EL (cell line): Measurements from ENCODE around the gene LMOD3.

ENCODE experiments used
- DNase-seq: peaks from one replicate; pipeline ENCODE4 v3.0.0-alpha.2; 2016

Gene LMOD3

DNA sequence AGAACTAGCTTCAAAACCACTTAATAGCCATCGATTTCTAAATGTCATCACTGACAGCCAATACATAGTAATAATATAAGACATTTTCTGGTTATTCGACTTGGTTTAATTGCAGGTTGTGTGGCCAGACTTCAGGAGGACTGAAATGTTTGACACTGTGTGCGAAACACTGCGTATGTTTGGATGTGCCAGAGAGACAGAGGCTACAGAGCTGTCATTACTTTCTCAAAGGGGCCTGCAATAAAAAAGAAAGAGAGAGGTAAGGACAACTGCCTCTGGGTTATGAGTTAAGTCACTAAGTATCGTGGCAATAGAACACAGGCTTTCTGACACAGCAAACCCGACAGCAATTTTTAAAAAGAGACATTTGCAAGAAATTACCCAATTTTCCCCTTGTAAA is 882 bp downstream of the LMOD3 start:
- DNase-seq = no peak

DNA sequence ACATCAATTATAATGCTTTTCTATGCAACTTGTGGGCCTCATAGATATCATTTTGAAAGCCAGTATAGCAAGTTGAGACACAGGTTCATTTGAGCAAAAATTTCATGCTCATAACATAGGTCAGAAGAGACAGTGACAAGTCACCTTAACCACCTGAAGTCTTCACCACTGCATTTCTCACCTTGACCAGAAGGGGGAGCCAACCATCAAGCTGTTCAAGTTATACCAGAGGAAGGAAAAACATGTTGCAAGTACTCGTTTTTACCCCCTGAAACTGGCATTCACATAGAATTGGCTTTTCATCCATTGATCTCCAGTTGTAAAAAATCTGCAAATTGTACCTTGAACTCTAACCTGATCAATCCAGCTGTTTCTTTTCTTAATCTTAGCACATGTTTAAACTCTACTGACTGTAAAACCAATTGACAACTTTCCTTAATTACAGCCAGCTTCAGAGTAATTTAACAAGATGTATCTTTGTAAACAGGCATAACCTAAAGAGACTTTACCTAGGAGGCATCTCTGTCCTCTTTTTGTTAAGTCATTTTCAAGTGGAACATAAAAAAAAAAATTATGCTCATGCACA is 1.4 kb downstream of the LMOD3 start:
- peak; percentile 66 for DNase-seq

DNA sequence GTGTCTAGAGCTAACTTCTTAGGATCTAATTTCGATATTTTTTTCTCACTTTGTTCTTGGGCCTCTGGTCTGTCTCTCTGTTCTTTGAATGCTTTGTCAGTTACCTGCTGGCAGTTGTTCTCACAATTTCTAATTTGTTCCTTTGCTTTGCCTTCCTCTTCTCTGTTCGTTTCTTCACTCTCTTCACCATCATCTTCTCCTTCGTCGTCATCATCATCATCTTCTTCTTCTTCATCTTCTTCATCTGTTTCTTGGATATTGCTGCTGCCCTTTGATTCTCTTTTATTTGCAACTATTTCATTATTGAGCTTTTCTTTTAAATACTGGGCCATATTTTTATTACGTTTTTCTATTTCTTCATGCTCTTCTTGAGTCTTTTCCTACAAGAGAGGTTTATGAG is 2.7 kb downstream of the LMOD3 start:
- no peak for DNase-seq

DNA sequence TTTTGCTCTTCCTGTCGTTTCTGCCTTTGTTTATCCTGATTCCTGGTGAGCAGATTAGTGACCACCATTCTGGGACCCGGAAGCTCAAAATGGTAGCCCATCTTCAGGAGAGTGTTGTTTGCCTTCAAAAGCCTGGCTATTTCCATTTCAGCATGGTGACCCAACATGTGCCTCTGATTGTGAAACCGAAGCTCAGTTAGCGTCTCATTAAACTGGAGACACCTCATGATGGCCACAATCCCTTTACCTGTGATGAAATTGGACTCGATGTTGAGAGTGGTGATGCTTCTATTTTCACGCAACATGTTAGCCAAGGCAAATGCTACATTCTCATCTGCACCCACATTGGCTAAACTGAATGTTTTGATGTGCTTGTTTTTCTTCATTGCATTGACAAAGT is 3.3 kb downstream of the LMOD3 start:
- DNase-seq = no peak

DNA sequence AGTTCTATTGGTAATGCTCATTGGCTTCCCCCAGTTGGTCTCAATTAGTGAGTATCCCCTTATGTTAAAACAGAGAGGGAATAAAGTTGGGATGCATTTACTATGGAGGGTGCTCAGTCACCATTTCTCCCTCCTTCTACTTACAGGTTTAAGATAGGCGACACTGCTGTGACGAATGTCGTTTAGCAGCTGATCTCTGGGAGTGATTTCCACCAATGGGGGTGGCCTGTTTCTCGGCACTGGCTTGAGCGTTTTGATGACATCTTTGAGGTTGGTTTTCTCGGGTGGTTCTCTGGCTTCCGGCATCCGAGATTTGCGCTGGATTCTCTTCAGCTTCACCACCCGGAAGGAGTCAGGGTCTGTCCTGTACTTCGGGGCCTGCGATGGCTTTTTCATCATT is 3.8 kb downstream of the LMOD3 start:
- no peak for DNase-seq

DNA sequence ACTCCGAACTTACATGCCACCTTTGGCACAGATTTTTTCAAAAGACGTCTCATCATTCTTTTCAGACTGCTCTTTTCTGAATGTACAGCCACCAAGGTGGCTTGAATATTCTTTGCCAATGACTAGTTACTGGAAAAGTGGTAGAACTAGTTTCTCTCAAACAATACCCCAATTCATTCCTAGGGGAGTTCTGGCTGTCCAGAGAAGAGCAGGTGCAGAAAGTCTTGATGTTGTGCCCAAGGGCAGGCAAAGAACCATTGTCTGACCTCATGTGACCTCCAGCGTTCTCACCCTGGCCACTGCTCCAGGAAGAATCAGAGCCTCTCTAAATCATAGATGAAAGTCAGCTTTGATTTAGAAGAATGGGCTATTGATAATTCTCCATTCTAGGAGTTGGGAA is 5.5 kb downstream of the LMOD3 start:
- no peak for DNase-seq

DNA sequence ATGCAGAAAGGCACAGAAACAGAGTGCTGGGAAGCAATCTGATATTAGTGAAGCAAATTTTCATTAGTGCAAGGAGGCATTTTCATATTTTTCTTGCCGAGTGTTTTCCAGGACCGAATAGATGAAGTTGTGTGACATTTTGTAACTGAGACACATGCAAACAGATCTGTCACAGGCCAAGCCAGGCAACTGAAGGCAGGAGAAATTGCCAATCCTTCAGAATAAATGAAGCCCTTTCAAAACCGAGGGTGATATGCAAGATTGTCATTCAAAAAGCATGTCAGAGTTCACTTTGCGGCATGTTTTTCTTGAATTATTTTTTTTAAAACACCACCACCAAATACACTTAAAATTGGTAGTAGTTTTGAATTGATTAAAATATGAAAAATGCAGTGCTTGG is 6.2 kb downstream of the LMOD3 start:
- no peak for DNase-seq

DNA sequence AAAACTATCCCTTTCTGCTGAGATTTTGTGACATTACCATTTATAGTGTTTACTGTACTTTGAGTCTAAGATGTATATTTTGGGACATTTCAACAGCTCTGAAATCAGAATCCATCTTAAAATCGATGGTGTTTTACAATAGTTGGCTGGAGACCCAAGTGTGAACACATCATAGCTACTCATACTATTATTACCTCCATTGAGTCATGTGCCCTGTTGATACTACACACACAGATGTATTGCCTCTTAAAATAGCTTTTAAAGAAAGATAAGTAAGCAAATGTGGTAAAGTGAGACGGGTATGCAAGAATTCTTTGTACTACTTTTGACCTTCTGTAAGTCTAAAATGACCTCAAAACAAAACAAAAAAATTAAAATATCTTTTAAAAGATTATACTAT is 6.7 kb downstream of the LMOD3 start:
- no peak for DNase-seq

DNA sequence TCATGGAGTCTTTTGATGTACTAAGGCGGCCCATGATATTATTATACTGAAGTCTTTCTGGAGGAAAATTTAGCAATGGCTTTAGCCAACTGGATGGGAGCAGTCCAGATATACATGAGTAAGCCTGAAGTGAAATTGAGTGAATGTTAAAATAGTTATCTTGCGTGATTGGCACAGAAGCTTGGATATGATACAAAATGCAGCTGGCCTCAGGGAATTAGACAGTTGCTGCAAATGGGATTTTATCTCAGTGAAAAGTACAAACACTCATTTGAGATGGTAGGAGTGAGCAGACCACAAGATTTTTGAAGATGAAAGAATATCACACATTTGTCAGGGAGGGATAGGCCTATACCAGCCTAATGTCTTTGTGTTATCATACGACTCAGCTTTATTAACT is 8.9 kb downstream of the LMOD3 start:
- no peak for DNase-seq

DNA sequence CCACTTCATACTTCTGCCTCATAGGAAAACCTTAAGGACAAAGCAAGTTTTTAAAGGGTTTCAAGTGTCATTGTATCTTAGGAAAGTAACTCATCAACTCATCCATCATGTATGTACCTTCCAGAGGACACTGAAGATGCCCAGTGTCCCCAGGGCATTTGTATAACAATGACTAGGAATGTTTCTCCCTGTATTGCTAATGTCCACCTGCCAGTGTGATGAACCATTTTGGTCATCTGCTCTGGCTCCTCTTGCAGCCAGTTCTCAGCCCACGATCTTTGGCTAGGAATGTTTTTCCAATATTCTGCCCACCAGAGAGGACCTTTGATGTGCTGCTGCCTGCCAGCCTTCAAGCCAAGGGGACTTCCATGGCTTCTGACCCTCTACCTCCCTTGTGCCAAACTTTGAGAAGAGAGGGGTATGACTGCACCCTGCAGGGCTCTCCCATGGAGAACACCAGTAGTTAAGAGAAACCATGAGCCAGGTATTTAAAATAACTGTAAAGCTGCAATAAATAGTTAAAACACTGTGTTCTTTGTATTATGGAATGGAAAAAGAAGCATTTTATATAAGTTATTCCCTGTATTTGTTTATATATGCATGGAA is 11.4 kb downstream of the LMOD3 start:
- DNase-seq = no peak

DNA sequence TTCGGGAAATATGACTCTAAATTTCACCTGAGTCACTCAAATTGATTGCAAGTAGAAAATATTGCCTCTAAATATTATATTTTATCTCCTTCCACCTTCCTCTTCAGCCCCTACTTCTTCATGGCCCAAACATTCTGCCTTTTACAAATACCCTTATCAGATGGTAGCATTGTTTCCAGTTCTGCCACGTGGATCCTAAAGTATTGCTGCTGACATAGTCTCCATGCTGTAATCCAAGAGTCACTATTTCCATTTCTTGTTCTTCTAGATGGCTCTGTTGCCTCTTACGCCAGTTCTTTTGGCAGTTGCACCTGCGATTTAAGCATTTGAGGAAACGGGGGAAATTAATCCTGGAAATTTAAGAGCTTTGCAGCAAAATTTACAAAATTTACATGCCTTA is 13.6 kb downstream of the LMOD3 start:
- no peak for DNase-seq

DNA sequence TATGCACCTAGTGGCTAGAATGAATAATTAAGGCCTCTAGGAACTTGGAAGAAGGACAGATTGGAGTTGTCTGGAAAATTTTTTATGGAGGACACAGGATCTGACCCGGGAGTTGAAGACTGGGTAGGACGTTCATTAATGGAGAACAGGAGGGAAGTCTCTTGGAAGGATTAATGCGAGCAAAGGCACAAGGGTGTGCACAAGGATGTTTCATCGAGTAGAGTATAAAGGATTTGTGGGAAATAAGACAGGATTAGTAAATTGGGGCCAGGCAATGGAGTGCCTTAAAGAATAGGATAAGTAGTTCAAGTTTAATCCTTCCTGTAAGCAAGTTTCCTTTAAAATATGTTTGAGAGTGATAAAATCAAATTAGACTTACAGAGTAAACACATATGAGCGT is 14.6 kb downstream of the LMOD3 start:
- no peak for DNase-seq

DNA sequence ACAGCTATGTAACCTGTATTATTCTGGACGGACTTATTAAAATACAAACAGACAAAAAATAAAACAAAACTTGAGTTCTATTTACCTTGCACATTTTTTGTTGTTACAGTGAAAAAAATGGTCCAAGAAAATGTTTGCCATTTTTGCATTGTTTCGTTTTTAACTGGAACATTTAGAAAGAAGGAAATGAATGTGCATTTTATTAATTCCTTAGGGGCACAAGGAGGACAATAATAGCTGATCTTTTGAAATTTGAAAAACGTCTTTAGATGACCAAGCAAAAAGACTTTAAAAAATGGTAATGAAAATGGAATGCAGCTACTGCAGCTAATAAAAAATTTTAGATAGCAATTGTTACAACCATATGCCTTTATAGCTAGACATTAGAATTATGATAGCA is 17.1 kb downstream of the LMOD3 start:
- peak; percentile 38 for DNase-seq

DNA sequence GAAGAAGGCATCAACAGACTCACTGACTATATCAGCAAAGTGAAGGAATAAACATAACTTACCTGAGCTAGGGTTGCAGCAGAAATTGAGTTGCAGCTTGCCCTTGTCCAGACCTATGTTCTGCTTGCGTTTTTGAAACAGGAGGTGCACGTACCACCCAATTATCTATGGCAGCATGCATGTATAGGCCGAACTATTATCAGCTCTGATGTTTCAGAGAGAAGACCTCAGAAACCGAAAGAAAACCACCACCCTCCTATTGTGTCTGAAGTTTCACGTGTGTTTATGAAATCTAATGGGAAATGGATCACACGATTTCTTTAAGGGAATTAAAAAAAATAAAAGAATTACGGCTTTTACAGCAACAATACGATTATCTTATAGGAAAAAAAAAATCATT is 17.8 kb downstream of the LMOD3 start:
- no peak for DNase-seq

DNA sequence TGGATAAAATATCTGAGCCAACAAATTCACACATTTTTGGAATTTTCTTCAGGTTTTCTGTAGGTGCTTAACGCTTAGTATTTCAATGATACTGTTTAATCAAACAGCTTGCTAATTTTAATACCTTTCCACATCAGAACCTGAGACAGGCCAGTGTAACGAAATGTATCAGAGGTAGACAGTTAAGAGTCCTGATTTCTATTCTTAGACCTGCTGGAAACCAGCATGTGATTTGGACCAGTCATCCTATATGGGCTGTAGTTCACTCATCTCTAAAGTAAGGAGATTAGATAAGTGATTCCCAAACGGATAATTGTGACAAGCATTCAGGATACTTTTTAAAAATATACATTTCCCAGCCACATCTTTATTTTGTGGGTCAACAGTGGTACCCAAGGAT is 19.3 kb downstream of the LMOD3 start:
- DNase-seq = no peak

DNA sequence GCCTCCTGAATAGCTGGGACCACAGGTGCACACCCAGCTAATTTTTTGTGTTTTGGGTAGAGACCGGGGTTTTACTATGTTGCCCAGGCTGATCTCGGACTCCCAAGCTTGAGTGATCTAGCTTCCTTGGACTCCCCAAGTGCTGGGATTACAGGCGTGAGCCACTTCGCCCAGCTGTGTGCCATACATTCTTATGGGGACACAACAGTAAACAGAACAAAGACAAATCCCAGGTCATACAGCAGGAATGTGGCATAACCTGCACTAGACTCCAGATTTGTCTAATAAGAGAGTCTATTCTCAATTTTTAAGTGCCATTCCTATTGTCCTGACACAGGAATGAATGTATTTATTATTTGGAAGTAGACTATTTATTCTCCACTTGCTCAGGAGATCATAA is 20.0 kb downstream of the LMOD3 start:
- DNase-seq = no peak

DNA sequence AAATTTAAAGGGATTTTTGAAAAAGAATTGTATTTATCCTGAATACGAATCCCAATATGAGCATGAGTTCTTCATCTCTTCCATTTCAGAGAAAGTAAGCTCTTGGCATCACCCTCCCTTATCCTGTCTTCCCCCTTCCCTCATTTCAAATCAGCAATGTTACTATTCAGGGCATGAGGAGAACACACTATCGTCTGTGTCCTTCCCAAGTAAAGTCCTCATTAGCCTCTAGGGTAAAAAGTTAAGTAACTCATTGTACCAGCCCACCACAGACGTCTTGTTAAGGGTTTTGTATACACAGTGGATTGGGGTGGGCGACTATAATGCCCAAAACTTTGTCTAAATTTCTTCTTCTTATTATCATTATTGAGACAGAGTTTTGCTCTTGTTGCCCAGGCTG is 22.8 kb downstream of the LMOD3 start:
- no peak for DNase-seq

DNA sequence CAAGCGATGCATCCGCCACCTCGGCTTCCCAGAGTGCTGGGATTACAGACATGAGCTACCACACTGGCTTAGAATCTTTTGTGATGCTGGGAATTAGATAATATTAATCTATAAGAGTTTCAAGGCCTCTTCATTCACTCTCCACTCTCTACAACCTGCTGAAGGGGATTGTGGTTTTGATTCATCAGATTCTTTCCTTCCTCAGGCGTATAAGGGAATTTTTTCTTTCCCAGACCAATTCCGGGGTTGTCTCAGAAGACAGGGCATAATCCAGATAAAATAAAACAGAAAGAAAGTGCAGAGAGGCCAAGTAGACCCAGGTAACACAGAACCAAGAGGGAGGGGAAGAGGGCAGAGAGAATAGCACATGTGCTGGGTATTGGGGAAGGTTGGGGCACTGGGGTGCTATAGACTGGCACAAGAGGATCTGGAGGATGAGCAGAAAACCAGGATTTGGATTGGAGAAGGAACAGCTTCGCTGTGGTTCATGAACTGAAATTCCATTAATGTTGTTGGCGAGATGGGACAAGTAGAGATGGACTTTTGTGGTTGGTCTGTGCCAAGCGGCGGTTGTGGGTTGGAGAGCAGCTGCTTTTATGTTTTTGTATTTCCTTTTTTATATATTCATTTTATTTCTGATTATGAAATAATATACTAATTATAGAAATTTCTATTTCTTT is 24.8 kb downstream of the LMOD3 start:
- no peak for DNase-seq

DNA sequence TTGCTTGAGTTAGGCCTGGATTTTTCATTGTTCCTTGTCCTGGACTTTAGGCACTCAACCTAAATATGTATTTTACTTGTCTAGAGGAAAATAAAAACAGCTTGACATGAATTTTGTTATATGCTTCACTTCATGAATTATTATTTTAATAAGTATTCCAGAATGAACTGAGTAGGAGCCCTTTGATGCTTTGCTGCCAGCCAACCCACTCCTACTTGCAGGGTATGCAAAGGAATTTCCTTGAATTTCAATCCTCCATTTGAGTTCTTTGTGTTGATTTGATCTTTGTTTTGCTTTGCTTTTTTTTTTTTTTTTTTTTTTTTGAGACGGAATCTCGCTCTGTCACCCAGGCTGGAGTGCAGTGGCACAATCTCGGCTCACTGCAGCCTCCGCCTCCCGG is 26.1 kb downstream of the LMOD3 start:
- DNase-seq = no peak

DNA sequence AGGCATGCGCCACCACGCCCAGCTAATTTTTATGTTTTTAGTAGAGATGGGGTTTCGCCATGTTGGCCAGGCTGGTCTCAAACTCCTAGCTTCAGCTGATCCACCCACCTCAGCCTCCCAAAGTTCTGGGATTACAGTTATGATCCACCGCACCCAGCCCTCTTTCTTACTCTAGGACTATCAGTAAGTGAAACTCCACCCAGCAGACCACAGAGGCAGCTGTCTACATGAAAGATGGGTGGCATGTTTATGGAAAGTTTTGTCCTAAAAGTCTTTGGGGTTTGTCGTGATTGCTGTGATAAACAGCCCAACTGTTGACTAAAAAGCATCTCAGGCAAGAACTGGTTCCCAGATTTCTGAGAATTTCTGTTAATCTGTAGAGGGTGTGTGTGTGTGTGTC is 26.8 kb downstream of the LMOD3 start:
- DNase-seq = no peak

DNA sequence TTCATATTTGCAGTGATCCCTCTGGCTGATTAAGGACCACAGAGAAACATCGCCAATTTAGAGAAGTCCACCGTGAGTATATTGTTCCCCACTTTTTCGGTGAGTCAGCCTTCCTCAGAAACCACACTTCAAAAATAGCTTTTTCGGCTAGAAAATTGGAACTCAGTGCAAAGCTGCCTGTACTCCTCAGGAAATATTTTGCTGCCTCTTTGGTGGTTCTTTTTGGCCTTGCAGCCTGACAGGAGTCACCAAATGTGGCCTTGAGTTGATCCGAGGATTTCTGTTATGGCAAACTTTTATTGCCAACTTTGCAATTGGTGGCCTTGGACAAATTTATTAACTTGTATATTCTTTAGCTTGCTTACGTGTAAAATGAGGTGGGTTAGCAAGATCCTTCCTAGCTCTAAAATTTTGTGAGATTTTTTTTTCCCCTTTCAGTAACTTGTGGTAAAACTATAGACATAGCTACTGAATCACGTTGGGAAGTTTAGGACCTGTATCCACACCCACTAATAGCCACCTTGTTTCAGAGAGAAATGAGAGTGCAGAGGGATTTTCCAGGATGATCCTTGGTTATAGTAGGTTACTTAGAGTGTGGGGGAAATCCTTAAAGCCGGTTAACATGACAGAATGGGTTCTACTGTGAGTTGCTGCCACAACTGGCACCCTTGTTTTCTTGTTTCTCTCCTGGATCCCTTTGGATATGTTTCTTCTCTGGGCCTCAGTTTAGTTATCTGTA is 27.8 kb downstream of the LMOD3 start:
- DNase-seq = peak; percentile 57

DNA sequence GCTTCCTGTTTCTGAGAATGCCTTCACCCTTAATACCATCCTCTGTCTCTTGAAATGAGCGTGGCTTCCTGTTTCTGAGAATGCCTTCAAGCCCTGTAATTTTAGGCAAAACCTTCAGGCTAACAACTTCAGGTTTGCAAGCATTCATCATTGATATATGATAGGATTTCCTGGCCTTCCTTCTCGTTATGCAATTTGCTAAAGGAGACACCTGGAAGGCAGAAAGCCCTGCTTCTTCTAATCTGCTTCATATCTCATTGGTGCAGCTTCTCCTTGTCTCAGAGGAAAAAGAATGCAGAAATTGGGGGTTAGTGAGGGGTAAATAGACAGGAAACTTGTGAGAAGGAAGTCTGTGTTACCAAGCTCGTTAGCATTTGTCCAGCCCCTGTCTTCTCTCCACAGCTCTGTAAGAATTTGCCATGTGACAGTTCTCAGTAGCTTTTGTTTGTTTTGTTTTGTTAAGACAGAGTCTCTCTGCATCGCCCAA is 30.3 kb downstream of the LMOD3 start:
- no peak for DNase-seq

DNA sequence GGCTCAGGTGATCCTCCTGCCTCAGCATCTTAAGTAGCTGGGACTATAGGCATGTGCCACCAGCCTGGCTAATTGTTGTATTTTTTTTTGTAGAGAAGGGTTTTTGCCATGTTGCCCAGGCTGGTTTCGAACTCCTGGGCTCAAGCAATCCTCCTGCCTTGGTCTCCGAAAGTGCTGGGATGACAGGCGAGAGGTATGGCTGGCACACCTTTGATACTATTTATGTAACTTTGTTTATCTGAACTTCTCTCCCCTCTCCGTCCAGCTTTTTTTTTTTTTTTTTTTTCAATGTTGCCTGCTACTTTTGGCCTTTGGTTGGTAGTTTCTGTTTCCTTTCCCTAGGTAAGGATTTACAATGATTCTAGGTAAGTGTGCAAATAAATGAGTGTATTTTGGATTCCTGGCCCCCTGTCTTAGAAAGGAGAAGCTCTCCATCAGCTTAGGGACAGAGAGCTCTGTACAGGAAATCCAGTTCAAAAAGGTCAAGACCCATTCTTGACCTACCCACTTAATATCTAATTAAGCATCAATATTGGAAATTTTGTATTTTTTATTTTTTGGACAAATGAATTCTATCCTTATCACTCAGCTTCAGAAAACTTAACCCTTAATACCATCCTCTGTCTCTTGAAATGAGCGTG is 30.9 kb downstream of the LMOD3 start:
- DNase-seq = no peak

DNA sequence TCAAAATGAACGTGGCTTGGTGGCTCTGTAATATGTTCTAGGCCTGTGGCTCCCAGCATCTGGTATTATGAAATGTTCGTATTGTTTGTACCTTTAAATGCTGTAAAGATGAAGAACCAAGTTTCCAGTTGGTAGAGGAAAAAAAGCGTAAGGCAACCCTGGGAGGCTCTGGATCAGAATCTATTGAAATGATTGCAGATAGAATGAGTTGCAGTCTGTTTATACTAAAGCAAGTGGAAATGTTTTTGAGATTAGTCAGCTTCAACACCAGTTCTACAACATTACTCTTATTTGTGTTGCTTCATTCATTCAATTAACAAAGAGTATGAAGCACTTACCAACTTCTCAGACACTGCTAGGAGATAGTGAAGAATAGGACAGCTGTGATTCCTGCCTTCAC is 32.4 kb downstream of the LMOD3 start:
- peak; percentile 78 for DNase-seq
